Keratinocyte (primary cell): ENCODE measurements around the gene GRM4. TPM values are rescaled to one million over a fixed set of nuclear protein-coding genes. Genes with fewer than 3 reads are reported as not detected.

Source experiments
- DNase-seq: peaks from one replicate; pipeline ENCODE4 v3.0.0-alpha.2; 2011; ENCODE audit warnings: low read depth, missing footprints, low spot score
- FAIRE-seq: peaks from 2 replicates; lab custom pipeline; 2011; peaks lifted over from hg19 to GRCh38; lab: Jason Lieb, UNC
- H2AFZ ChIP-seq: 2 replicates; pipeline ENCODE4 v1.6.0; 2012; ENCODE audit warnings: low read length, control low read depth, inconsistent platforms; ENCODE audit not compliant: control insufficient read depth
- H3K27ac ChIP-seq: 2 replicates; pipeline ENCODE4 v1.5.1; 2011; ENCODE audit warnings: low read length; ENCODE audit not compliant: control insufficient read depth, insufficient read depth
- H3K27me3 ChIP-seq: 3 replicates; pipeline ENCODE4 v1.6.0; 2011; ENCODE audit warnings: low read length; ENCODE audit not compliant: control insufficient read depth, insufficient read depth; ENCODE audit errors: extremely low read depth
- H3K36me3 ChIP-seq, 2 experiments: 2 replicates in 1 of 2; 3 replicates in 1 of 2; pipeline ENCODE4 v1.5.1; 2011; ENCODE audit warnings: low read length in 2 of 2, mild to moderate bottlenecking in 1 of 2; ENCODE audit not compliant: control insufficient read depth in 2 of 2, insufficient read depth in 2 of 2; ENCODE audit errors: extremely low read depth in 1 of 2
- H3K4me1 ChIP-seq: 3 replicates; pipeline ENCODE4 v1.5.1; 2011; ENCODE audit warnings: low read length; ENCODE audit not compliant: control insufficient read depth, insufficient read depth; ENCODE audit errors: extremely low read depth
- H3K4me2 ChIP-seq: 3 replicates; pipeline ENCODE4 v1.6.0; 2011; ENCODE audit warnings: low read depth, low read length; ENCODE audit not compliant: control insufficient read depth, insufficient read depth; ENCODE audit errors: extremely low read depth
- H3K4me3 ChIP-seq, 3 experiments: fragments of 200-600 bp in 1 of 3; sonication (generic) in 1 of 3; 2 replicates in 2 of 3; 3 replicates in 1 of 3; pipeline ENCODE4 v1.5.1; 2011 to 2016; ENCODE audit warnings: low read length in 3 of 3, mild to moderate bottlenecking in 3 of 3, control low read depth in 2 of 3, inconsistent platforms in 1 of 3, low read depth in 1 of 3, mixed read lengths in 1 of 3, mixed run types in 1 of 3, moderate library complexity in 1 of 3; ENCODE audit not compliant: control insufficient read depth in 2 of 3, insufficient read depth in 2 of 3; ENCODE audit errors: extremely low read depth in 1 of 3
- H3K79me2 ChIP-seq: 2 replicates; pipeline ENCODE4 v1.6.0; 2012; ENCODE audit warnings: low read length; ENCODE audit not compliant: control insufficient read depth, insufficient read depth
- H3K9ac ChIP-seq: 3 replicates; pipeline ENCODE4 v1.6.0; 2011; ENCODE audit warnings: low read length; ENCODE audit not compliant: control insufficient read depth, insufficient read depth; ENCODE audit errors: extremely low read depth
- H3K9me1 ChIP-seq: 3 replicates; pipeline ENCODE4 v1.6.0; 2011; ENCODE audit warnings: low read length; ENCODE audit not compliant: control insufficient read depth, insufficient read depth; ENCODE audit errors: extremely low read depth
- H3K9me3 ChIP-seq: 2 replicates; pipeline ENCODE4 v1.5.1; 2012; ENCODE audit warnings: low read depth, low read length; ENCODE audit not compliant: control insufficient read depth
- H4K20me1 ChIP-seq: 3 replicates; pipeline ENCODE4 v1.6.0; 2011; ENCODE audit warnings: low read length; ENCODE audit not compliant: control insufficient read depth, insufficient read depth; ENCODE audit errors: extremely low read depth
- EZH2 ChIP-seq: IDR thresholded peaks from one replicate; pipeline ENCODE4 v1.6.1; 2012; ENCODE audit warnings: inconsistent platforms, mild to moderate bottlenecking, low read length, moderate library complexity
- dilution Hi-C: fragments of 300-500 bp; cut with MboI; formaldehyde crosslinking; loops from one replicate; pipeline ENCODE4 v1.7.0; 2020; ENCODE audit warnings: low sequenced_read_pairs; ENCODE audit not compliant: extremely low pct_ligation_motif_present
- polyA plus RNA-seq, 5 experiments: library from polyadenylated mRNA; depleted of rRNA in 3 of 5; stranded (reverse) in 3 of 5; stranded (forward) in 1 of 5; unstranded in 1 of 5; fragments of >200 nt; gene quantifications; 1 replicate in 1 of 5; 2 replicates in 3 of 5; 3 replicates in 1 of 5; pipeline versions ENCODE4 v1.2.1 to v1.2.3, GENCODE V29; 2011 to 2012; ENCODE audit warnings: missing spikeins in 2 of 5, low read depth in 1 of 5, low replicate concordance in 1 of 5
- TF ChIP-seq, protein P1 (sequence below), 3 experiments: IDR thresholded peaks in 1 of 3; conservative IDR thresholded peaks in 1 of 3; optimal IDR thresholded peaks in 1 of 3; 2 replicates in 2 of 3; 3 replicates in 1 of 3; pipeline versions ENCODE3 to v1.5.1; 2011; ENCODE audit warnings: low read length in 3 of 3, mild to moderate bottlenecking in 3 of 3, moderate library complexity in 2 of 3, control low read depth in 1 of 3, inconsistent platforms in 1 of 3; ENCODE audit not compliant: insufficient read depth in 2 of 3; ENCODE audit errors: extremely low read depth in 1 of 3

The GRM4 gene
- polyA plus RNA-seq, 1 donor (not counting 4 experiments of a cell fraction or from before 2014, with no cell fraction given) = not detected

GRCh38 chr6:34073540-34073939 lies 72.3 kb downstream of the GRM4 start:
- Histone ChIP-seq H3K4me2 (no peak overlapping the region), H2AFZ (no peak overlapping the region), H3K27ac (no peak overlapping the region), H3K9me3 (peaks cover 4% of the 10 kb centered on the region), H4K20me1 (no peaks in the 10 kb centered on the region), H3K79me2 (no peaks in the 10 kb centered on the region), H3K9ac (no peak overlapping the region), H3K27me3 (peaks cover under 1% of the 10 kb centered on the region), H3K4me1 (no peaks in the 10 kb centered on the region), H3K36me3 (no peaks in the 10 kb centered on the region), H3K9me1 (no peaks in the 10 kb centered on the region), H3K4me3 (no peak overlapping the region)
- FAIRE-seq (no peak), DNase-seq (no peak)
- no peak for TF ChIP-seq EZH2
- TF ChIP-seq, protein P1, sequence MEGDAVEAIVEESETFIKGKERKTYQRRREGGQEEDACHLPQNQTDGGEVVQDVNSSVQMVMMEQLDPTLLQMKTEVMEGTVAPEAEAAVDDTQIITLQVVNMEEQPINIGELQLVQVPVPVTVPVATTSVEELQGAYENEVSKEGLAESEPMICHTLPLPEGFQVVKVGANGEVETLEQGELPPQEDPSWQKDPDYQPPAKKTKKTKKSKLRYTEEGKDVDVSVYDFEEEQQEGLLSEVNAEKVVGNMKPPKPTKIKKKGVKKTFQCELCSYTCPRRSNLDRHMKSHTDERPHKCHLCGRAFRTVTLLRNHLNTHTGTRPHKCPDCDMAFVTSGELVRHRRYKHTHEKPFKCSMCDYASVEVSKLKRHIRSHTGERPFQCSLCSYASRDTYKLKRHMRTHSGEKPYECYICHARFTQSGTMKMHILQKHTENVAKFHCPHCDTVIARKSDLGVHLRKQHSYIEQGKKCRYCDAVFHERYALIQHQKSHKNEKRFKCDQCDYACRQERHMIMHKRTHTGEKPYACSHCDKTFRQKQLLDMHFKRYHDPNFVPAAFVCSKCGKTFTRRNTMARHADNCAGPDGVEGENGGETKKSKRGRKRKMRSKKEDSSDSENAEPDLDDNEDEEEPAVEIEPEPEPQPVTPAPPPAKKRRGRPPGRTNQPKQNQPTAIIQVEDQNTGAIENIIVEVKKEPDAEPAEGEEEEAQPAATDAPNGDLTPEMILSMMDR (optimal IDR thresholded peaks at IDR 0.05 in 1 of 3, IDR thresholded peaks at IDR 0.05 in 1 of 3, conservative IDR thresholded peaks at IDR 0.05 in 1 of 3; ENCODE audit: extremely low read depth in 1 of 3, insufficient read depth in 2 of 3, low read length in 3 of 3) = no peak
- dilution Hi-C loops = no loop called here

GRCh38 chr6:34072727-34073126 lies 73.2 kb downstream of the GRM4 start:
- FAIRE-seq = no peak
- Histone ChIP-seq H3K4me2 (no peak overlapping the region), H3K9ac (no peak overlapping the region)

More at GRCh38 chr6:34072727-34073126, 73.2 kb downstream of the GRM4 start:
- Histone ChIP-seq H3K27ac (no peak overlapping the region), H3K27me3 (peaks cover 9% of the 10 kb centered on the region), H3K9me3 (peaks cover 4% of the 10 kb centered on the region), H2AFZ (no peak overlapping the region), H3K4me1 (no peaks in the 10 kb centered on the region), H4K20me1 (no peaks in the 10 kb centered on the region), H3K9me1 (no peaks in the 10 kb centered on the region), H3K36me3 (no peaks in the 10 kb centered on the region), H3K4me3 (no peak overlapping the region), H3K79me2 (no peaks in the 10 kb centered on the region)
- no peak for DNase-seq
- dilution Hi-C loops = no loop called here
- TF ChIP-seq, protein P1 (optimal IDR thresholded peaks at IDR 0.05 in 1 of 3, IDR thresholded peaks at IDR 0.05 in 1 of 3, conservative IDR thresholded peaks at IDR 0.05 in 1 of 3; ENCODE audit: extremely low read depth in 1 of 3, insufficient read depth in 2 of 3, low read length in 3 of 3) = no peak
- no peak for TF ChIP-seq EZH2
